HepG2 (cell line): ENCODE data around the gene PRRT2. TPM values are rescaled to one million over a fixed set of nuclear protein-coding genes. Genes with fewer than 3 reads are reported as not detected.
A peak's percentile ranks its signal among the peaks of the same experiment; 100 is the strongest.

Experiments
- ARNT ChIP-seq: fragments of 450-650 bp; IDR thresholded peaks from 2 replicates; pipeline ENCODE4 v1.6.1; 2017
- FOXO1 ChIP-seq: sonication (generic); formaldehyde crosslinking; IDR thresholded peaks from 2 replicates; pipeline ENCODE4 v1.4.0; 2020; ENCODE audit warnings: missing genetic modification reagents
- JARID2 ChIP-seq: sonication (generic); formaldehyde crosslinking; IDR thresholded peaks from 2 replicates; pipeline ENCODE4 v1.8.1; 2023; ENCODE audit warnings: missing genetic modification reagents, inconsistent platforms; ENCODE audit not compliant: insufficient replicate concordance
- PLRG1 ChIP-seq: fragments of 450-650 bp; conservative IDR thresholded peaks from 2 replicates; pipeline ENCODE4 v1.6.1; 2016
- SOX6 ChIP-seq, 2 experiments: fragments of 450-650 bp in 1 of 2; sonication (generic) in 1 of 2; formaldehyde crosslinking in 1 of 2; IDR thresholded peaks; 2 replicates each; pipeline versions ENCODE4 v1.4.0 to v1.6.1; 2017 to 2020; ENCODE audit warnings: antibody characterized with exemption in 1 of 2, mild to moderate bottlenecking in 1 of 2, missing genetic modification reagents in 1 of 2
- TBP ChIP-seq: sonication (generic); formaldehyde crosslinking; IDR thresholded peaks from 2 replicates; pipeline ENCODE4 v1.5.0; 2020; ENCODE audit warnings: missing genetic modification reagents
- YEATS2 ChIP-seq: sonication (generic); formaldehyde crosslinking; IDR thresholded peaks from 2 replicates; pipeline ENCODE4 v1.4.0; 2020; ENCODE audit warnings: missing genetic modification reagents, borderline replicate concordance
- ZBTB40 ChIP-seq, 2 experiments: fragments of 450-650 bp in 1 of 2; sonication (generic) in 1 of 2; formaldehyde crosslinking in 1 of 2; IDR thresholded peaks; 2 replicates each; pipeline versions ENCODE4 v1.6.1 to v1.8.0; 2016 to 2022; ENCODE audit warnings: antibody characterized with exemption in 1 of 2, mild to moderate bottlenecking in 1 of 2, missing genetic modification reagents in 1 of 2
- ZKSCAN8 ChIP-seq: IDR thresholded peaks from 2 replicates; pipeline ENCODE4 v1.6.1; 2016; ENCODE audit warnings: borderline replicate concordance, missing genetic modification reagents, missing compliant biosample characterization
- ZNF282 ChIP-seq: fragments of 450-650 bp; IDR thresholded peaks from 2 replicates; pipeline ENCODE4 v1.6.1; 2018; ENCODE audit not compliant: partially characterized antibody
- ZNF510 ChIP-seq: sonication (generic); formaldehyde crosslinking; IDR thresholded peaks from 2 replicates; pipeline ENCODE4 v1.4.0; 2020; ENCODE audit warnings: low read depth, mild to moderate bottlenecking, missing genetic modification reagents
- polyA plus RNA-seq, 8 experiments: library from polyadenylated mRNA; depleted of rRNA in 3 of 8; stranded (reverse) in 7 of 8; unstranded in 1 of 8; fragments of >200 nt; fragmentation: Illumina TruSeq in 4 of 8; extraction: Trizol in 4 of 8; gene quantifications; 2 replicates each; pipeline versions ENCODE4 v1.2.1 to v1.2.3, GENCODE V29; 2011 to 2016; ENCODE audit warnings: low read depth in 4 of 8, missing spikeins in 1 of 8, mixed read lengths in 1 of 8; ENCODE audit not compliant: insufficient read depth in 1 of 8
- total RNA-seq, 5 experiments: library from RNA; depleted of rRNA; stranded (reverse); fragments of >200 nt; fragmentation: Illumina TruSeq; extraction: Trizol; gene quantifications; 2 replicates each; pipeline ENCODE4 v1.2.3, GENCODE V29; 2016; ENCODE audit warnings: low read depth in 1 of 5
- TF ChIP-seq, protein P1 (sequence below): sonication (generic); formaldehyde crosslinking; IDR thresholded peaks from 2 replicates; pipeline ENCODE4 v1.8.0; 2022; ENCODE audit warnings: mild to moderate bottlenecking, missing genetic modification reagents
- TF ChIP-seq, protein P2 (sequence below): sonication (generic); formaldehyde crosslinking; conservative IDR thresholded peaks from 2 replicates; pipeline ENCODE4 v1.4.0; 2020; ENCODE audit warnings: missing genetic modification reagents

PRRT2 gene
- total and polyA plus RNA-seq, 2 of the 13 experiments (the other 11 are each of a cell fraction or from before 2014, with no cell fraction given) = 0.51 to 1.1 TPM

DNA sequence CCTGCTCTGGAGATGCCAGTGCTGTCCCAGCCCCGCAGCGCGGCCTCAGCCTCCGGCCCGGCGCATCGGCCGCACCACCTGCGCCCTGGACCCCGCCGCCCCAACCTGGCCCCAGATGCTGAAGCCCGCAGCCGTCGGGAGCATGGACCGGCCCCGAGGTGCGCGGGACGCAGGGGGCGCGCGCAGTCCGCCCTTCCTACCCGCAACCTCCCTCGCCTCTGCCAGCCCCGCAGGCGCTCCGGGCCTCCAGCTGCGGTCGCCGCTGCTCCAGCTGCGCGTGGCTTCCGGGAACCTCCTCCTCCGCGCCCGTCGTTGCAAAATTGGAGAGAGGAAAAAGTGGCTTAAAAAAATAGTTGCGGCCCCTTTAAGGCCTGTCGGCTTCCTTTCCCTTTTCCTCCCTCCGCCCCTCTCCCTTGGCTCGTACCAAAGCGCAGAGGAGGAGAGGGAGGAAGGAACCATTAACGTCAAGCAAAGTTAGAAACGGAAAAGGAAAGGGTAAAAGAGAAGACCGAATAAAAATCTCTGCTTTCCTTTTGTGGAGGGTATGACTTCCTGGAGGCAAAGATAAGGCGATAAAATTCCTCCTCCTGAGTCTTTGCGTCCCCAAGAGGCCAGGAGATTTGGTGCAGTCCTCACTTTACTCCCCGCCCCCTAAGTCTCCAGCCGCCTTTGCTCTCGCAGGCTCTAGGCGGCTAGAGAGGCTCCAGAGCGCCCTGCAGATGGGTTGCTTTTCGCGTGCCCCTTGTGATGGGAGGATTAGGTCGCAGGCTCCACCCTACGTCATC is 51.1 kb downstream of the PRRT2 start, which contains the start of gene CDIPT (continued):
- TF ChIP-seq ZBTB40 (IDR thresholded peaks at IDR 0.05) (no peak), ZBTB40 (CRISPR knock-in tag; IDR thresholded peaks at IDR 0.05) (peak; percentile 5; the same call in 1 of the 2 replicates), ZNF510 (CRISPR knock-in tag) (peak; percentile 53; the same call in 1 of the 2 replicates), PLRG1 (no peak), FOXO1 (CRISPR knock-in tag) (peak; percentile 54; the same call in 1 of the 2 replicates), ZKSCAN8 (CRISPR knock-in tag) (peak; percentile 82; the same call in 1 of the 2 replicates), TBP (CRISPR knock-in tag) (no peak), JARID2 (CRISPR knock-in tag) (peak; percentile 94), SOX6 (IDR thresholded peaks at IDR 0.05) (no peak), SOX6 (CRISPR knock-in tag; IDR thresholded peaks at IDR 0.05) (peak; percentile 68), YEATS2 (peak; percentile 96), ZNF282 (no peak), ARNT (no peak)
- TF ChIP-seq, protein P1, sequence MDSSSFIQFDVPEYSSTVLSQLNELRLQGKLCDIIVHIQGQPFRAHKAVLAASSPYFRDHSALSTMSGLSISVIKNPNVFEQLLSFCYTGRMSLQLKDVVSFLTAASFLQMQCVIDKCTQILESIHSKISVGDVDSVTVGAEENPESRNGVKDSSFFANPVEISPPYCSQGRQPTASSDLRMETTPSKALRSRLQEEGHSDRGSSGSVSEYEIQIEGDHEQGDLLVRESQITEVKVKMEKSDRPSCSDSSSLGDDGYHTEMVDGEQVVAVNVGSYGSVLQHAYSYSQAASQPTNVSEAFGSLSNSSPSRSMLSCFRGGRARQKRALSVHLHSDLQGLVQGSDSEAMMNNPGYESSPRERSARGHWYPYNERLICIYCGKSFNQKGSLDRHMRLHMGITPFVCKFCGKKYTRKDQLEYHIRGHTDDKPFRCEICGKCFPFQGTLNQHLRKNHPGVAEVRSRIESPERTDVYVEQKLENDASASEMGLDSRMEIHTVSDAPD (CRISPR knock-in tag) = no peak
- TF ChIP-seq, protein P2, sequence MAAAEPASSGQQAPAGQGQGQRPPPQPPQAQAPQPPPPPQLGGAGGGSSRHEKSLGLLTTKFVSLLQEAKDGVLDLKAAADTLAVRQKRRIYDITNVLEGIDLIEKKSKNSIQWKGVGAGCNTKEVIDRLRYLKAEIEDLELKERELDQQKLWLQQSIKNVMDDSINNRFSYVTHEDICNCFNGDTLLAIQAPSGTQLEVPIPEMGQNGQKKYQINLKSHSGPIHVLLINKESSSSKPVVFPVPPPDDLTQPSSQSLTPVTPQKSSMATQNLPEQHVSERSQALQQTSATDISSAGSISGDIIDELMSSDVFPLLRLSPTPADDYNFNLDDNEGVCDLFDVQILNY (CRISPR knock-in tag) = 0 out of 2 replicates have a peak, but pooled peaks have one; percentile 57
